Stimulated activated CD4-positive, alpha-beta T cell treated with anti-CD3 and anti-CD28 coated beads, Interleukin-12 subunit alpha, Interleukin-12 subunit beta, amount 100 ng/mL, for 24 hours (primary cell): ENCODE measurements around the gene SP3.

Source experiments
- DNase-seq, 2 experiments: peaks; one replicate each; pipeline ENCODE4 v3.0.0-alpha.2; 2020; ENCODE audit warnings: low read depth in 2 of 2

Gene SP3

DNA sequence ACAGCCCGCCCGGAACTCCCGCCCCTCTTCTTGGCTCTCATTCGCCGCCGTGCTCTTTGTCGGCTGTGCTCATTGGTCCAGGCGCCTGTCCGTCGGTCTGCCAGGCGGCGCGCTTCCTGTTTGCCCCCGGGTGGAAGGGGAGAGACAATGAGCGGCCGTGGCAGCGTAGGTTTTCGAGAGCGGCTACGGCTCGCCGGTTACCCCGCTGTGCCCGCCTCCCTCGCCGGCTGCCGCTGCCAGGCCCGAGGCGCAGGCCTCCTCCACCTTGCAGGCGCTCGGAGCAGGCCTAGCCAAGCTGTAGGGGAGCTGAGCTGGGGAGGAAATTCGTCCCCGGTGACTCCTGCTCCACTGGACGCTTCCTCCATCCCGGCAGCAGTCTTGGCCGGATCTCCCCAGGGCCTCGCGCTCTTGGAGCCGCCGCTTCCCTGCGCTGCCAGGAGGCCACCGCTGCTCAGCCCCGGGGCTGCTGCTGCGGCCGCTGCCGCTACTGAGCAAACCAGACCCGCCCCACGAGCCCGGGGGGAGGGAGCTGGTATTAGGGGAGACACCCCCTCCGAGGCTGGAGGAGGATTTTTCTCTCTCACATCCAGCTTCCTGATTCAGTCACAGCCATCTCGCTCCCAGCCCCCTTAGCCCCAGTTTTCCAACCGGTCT lies at the start of gene SP3:
SP3 (minus strand) TSS at position 2 of the 654 bp plus-strand sequence. CDS start 202 bp downstream, outside the sequence.
- DNase-seq = peak; percentile 92 to 93

DNA sequence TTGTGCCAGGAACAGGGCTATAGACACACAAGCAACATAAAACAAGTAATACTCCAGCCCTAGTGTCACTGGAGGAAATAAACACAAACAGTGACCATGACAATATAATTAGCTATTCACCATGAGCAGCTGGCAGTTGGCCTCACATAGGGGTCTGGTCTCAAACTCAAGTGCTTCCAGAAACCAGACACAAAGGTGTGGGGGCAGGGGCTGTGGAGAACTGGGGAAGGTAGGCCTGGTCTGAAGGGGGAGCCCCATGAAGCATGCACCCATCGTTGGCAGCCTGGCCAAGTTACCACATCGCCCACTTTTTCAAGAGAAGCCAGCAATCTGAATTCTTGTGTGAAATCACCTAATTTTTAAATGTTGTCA lies 49.5 kb upstream of the SP3 start:
- no peak for DNase-seq

DNA sequence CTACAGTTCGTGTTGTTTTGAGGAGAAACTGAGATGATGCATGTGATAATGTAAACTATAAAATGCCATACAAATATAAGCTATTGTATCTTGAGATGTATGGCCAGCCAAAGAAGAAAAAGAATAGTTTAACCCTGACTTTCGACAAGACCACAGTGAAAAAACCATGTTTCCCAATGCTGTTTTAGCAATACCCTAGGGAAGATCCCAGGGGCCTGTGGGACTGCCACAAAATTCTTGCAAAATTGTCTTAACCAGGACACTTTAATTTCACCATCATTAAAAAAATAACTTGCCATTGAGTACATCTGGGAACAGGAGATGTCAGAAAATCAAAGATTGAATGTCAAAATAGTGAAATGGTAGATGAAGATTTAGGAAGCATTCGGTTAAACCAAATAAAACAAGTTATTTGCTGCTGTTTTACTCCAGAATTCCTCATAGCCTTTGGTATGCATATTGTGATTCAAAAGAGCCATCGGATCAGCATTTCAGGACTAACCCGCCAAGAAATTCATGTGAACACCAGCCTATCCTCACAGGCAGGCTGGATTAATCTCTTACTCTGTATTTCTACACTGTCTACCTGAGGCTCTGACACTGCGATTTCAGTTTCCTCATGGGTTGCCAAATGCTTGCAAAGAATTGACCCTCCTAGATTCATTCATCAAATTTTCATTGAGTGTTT lies 49.0 kb upstream of the SP3 start:
- no peak for DNase-seq

DNA sequence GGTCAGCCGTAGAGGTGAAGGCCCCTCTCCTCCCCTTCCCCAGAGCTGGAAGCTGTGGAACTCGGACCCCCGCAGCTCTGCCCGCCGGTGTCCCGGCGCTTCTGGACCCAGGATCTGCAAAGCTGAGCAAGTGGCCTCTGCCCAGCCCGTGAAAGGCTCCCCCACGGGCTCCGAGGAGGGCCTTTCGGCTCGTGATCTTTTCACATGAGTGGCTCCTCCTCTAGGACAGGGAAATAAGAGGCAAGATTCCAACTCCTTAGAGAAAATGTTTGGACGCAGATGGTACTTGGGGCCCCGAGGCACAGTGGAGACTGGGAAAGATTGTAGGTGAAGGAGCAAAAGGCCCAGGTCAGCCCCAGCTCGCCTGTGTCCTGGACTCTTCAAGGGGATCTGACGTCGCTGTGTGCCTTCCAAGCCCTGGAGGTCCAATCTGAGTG lies 48.2 kb upstream of the SP3 start:
- no peak for DNase-seq

DNA sequence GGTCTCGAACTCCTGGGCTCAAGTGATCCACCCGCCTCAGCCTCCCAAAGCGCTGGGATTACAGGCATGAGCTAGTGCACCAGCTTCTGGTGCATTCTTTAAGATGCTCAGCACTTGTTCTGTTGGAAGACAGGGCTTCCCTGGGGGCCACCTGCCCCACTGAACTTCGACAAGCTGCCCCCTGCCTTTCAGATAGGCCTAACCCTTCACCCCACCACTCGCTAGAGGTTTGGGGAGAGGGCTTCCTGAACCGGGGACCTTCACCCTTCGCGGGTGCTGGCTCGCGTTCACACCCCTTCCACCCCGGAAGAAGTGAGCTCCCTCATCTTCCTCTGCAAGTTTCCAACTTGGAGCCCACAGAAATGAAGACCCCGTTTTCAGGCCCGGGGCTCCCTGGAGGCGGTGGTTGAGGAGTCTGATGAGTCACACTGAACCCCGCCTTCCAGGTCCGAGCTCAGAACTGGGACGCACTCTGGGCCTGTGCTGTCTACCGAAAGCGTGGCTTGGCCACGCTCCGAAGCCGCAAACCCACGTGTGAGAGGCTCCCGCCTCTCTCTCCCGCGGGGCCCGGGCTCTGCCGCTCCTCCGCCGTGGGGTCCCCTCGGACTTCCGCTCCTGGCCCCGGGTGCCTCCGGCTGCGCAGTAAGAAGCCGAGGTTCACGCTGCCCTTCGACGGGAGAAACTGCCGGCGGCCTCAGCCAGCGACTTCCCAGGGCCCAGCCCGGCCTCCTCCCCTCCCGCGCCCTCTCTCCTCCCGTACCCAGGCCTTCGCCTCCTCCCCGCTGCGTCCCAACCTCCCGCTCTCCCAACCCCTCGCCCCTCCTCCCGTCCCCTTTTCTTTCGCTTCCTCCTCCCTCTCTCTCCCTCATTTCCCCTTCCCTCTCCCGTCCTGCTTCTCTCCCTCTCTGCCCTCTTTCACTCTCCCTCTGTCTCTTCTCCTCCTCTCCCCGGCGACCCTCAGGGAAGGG lies 47.5 kb upstream of the SP3 start:
- DNase-seq = peak in 1 of 2 experiments; percentile 10

DNA sequence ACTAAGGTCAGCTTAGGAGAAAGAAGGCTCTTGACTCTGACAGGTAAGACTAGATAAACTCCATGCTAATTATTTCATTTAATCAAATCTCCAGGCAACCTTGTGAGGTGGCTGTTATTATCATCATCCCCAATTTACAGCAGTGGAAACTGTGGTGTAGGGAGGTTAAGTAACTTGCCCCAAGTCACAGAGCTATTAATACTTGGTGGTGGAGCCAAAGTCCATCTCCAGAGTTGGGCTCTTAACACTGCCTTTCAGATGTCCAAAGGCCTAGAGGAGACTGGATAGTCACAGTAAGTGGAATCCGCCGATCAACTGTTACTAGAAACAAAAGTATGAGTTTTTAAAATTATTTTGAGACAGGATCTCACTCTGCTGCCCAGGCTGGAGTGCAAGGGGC lies 46.6 kb upstream of the SP3 start:
- DNase-seq = no peak

DNA sequence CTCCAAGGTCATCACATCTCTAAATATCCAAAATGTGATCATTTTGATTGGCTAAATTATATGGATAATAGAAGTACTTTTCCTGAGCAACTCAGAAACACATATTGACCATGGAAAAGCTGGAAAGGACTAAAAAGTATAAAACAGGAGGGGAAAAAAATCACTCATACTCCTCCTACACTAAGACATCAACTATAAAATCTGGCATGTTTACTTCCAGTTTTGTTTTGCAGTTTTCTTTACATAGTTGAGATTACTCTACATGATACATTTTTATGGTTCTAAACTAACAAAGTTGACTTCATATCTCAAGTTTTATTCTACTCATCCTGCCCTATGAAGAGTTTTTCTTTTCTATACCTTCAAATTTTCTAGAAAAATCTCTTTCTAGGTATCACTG lies 46.0 kb upstream of the SP3 start:
- DNase-seq = no peak

DNA sequence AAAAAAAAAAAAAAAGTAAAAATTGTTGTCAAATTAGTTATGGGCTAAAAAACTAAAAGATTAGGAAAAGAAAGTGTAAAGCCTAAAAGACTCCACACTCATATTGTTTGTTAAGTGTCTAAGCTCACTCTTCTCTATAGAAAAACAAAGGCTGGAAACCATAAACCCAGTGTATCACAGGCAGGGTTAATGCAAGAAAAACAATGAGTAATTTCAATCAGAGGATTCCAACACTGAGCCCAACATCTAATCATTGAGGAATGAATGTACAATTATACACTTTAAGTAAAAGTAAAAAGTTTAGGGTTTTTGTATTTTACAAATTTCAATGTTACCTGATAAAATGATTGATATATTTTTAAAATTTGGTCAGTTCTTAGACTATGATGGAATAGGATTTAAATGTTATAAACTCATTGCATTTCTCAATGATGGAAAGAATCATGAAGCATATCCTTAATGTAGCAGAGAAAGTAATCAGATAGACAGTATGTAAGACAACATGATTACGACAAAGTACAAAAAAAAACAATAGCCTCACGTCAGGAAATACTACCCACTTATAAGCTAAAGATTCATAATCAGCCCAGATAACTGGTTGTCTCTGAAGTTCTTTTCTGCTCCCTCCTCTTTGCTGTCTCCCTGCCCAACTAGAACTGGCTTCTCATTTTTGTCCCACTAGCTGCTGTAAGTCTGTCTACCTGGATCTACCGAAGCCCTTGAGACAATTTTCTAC lies 44.5 kb upstream of the SP3 start:
- DNase-seq = no peak

DNA sequence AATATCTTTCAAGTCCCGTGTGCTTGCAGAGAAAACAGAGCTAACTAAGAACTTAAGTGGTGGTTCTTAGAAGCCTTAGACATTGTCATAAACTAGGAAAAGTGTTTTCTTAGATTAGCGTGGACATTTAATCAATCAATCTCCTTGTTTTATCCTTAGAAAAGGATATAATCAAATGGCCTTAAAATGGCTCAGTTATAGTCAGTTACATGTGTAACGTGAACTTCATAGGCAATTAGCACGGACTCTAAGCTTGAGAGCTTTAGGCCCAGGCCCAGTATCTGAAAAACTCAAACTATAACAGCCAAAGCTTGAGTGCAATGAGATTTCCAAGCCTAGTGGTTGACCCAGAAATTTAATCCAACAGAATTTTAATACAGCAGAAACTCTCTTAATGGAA lies 43.5 kb upstream of the SP3 start:
- DNase-seq = no peak

DNA sequence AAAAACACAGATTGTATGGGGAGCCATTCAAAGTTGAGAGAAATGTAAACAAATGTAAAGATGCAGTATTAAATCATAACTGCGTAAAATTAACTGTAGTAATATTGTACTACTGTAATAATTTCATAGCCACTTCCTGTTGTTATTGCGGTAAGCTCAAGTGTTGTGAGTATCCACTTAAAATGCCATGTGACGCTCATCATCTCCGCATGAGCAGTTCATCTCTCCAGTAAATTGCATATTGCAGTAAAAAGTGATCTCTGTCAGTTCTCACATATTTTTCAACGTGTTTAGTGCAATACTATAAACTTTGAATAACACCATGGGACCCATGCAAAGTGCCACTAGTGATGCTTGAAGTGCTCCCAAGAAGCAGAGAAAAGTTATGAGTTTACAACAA lies 41.8 kb upstream of the SP3 start:
- no peak for DNase-seq

DNA sequence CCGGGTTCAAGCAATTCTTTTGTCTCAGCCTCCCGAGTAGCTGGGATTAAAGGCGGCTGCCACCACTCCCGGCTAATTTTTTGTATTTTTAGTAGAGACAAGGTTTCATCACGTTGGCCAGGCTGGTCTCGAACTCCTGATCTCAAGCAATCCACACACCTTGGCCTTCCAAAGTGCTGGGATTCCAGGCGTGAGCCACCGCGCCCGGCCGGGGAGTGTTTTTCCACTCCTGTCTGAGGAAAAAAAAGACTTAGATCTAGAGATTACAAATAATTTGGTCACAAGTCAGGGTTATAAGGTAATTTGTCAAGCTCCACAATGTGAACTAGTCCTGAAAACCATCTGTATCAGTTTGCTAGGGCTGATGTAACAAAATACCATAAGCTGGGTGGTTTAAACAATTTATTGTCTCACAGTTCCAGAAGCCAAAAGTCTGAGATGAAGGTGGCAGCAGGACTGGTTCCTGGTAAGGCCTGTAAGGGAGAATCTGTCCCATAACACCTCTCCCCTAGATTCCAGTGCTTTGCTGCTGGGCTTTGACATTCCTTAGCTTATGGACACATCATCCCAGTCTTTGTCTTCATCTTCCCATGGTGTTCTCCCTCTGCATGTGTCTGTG lies 40.7 kb upstream of the SP3 start:
- DNase-seq = no peak

DNA sequence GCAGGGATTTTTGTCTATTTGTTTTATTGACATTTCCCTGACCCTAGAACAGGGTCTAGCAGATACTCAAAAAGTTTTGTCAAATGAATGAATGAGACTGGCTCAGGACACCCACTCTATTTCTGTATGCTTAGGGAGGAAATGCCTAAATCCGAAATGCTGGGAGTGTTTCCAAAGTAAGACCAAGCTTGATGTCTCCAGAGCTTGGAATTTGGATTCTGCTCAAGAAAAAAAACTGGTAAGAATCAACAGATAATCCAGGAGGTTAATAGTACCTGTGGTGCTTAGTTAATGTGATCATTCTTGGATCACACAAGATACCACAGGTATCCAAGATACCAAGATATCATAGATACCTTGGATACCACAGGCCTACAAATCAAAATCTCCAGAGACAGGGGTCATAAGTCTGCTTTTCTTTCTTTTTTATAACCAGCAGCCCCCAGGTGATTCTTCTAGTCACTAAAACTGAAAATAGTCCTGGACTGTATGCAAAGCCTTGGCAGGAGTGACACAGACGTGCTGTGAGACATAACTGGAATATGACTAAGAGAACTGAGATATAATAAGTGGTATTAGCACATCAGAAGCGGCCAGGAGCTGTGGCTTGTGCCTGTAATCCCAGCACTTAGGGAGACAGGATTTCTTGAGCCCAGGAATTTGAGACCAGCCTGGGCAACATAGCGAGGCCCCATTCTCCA lies 39.9 kb upstream of the SP3 start:
- peak in 1 of 2 experiments; percentile 15 for DNase-seq

DNA sequence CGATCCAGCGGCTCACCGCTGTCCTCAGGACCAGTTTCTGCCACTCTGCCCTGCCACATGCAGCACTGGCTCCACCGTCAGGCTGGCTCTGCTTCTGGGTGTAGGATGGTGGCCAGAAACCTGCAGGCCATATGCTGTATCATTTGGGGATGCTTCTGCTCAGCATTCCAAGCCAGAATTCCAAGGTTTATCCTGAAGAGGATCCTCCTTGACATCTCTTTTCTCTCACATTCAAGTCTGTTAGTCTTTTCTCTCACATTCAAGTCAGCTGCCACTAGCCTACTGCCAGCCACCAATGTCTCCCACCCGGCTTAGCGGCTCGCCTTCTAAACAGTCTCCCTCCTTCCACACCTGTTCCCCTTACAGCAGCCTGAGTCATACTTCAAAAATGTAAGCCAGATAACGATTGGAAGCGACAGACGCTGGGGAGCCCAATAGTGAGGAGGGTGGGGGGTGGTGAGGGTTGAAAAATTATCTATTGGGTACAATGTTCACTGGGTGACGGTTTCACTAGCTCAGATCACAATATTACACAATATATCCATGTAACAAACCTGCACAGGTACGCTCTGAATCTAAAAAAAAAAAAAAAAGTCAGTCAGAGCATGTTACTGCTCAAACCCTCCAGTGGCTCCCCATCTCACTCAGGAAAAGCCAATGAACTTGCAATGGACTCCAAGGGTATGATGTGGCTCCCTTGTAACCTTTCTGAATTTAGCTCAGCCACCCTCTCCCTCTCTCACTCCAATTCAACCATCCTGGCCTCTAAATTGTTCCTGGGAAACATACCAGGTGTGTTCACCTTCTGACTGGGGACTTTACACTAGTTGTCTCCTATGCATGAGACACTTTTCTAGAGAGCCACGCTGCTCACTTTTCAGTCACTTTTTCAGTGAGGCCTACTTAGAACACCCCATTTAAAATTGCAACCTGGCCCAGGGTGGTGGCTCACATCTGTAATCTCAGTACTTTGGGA lies 38.8 kb upstream of the SP3 start:
- DNase-seq = no peak

DNA sequence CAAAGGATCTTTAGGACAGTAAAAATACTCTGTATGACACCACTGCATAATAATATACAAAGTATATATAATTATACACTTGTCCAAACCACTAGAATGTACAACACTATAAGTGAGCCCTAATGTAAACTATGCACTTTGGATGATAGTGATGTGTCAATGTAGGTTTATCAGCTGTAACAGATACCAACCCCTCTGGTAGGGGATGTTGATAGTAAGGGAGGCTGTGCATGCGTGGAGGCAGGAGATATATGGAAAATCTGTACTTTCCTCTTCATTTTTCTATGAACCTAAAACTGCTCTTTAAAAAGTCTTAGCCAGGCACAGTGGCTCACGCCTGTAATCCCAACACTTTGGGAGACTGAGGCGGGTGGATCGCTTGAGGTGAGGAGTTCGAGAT lies 37.5 kb upstream of the SP3 start:
- DNase-seq = no peak

DNA sequence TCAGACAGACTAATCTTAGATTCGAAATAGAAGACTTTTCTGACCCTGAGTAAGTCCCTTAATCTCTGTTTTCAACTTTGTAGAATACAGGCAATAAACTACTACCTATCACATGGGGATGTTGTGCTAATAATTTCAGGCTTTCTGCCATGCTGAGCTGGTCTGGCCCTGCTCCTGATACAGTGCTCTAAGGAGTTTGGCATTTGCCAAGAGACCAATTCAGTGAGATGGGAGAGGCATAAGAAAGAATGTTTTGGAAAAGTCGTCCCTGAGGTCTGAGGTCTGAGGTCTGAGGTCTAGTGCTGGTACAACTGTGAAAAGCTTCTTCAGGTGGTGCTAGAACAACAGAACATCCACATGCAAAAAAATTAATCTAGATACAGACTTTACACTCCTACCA lies 35.9 kb upstream of the SP3 start:
- no peak for DNase-seq

DNA sequence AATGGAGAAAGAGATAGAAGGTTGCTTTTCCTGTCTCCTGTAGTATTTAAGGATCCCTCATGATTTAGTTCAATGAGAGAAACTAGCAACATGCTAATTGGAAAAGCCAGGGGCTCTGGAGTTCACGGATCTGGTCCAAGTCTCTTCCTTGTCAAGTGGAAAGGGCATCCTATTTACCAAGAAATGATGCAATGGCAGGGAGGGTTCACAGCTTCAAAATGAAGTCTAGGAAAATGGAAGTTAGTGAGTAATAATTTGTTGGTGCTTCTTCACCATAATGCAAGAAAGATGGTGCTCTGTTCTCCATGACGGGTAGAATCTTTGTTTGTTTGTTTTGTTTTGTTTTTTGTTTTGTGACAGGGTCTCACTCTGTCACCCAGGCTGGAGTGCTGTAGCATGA lies 34.6 kb upstream of the SP3 start:
- no peak for DNase-seq

DNA sequence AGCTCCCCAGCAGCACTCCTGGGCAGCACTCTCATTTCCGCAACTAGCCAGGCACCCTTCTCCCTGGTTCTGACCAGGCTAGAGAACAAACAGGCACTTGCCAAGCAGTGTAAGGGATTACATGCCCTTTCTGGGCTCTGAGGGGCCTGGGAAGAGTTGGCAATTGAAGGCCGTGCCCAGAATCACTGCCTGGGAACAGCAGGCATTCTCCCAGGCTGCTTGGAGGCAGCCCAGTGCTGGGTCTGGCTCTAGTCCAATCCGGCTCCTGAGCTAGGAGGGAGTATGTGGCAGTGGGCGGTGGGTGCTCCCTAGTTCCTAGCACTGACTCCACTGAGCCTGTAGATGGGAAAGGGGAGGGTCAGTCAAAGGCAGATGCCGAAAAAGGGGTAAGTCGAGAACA lies 34.1 kb upstream of the SP3 start:
- DNase-seq = no peak

DNA sequence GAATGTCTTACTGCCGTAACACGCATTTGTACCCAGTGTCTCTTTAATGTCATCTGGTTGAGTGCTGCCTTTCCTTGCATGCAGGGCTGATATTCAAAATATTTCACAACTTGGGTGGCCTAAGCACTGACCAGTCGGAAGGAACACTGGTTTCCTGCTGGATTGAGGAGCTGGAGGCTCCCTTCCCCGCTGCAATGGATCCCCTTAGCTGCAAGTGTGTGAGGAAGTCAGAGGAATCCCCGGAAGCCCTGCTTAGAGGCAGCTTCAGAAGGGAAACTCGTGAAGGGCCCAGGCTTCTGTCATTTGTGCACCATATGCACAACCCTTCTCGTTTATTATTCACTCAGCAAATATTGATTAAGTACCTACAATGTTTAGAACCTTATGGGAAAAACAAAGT lies 33.2 kb upstream of the SP3 start:
- DNase-seq = no peak

DNA sequence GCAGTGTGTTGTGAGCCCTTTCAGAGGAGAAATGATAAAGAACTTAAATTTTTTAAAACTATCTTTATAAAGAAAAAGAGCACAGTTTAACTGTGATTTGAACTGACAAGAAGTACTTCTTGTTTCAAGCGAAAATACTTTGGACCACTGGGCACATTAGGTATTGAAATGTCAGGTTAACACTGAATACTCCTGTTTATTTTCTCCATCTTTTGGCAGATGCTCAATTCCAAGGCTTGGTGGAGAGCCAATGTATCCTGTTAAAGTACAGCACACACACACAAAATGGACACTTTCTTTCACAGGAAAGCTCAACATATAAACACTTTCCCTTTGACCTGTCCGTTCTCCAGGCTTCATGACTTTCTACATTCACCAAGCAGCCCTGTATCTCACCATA lies 32.6 kb upstream of the SP3 start:
- DNase-seq = no peak

DNA sequence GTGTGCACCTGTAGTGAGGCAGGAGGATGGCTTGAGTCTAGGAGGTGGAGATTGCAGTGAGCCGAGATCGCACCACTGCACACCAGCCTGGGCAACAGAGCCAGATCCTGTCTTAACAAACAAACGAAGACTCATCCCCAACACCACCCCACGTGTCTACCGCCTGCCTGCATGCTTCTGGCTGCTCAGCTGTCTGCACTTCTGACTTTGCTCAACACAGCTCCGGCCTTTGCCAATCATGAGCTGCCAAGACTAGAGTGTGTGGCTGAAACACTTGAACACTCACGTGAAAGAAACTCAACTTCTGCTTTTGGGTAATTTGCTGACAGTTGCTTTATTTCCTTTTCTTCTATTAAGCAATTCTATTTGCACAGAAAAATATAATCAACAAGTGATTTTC lies 32.1 kb upstream of the SP3 start:
- no peak for DNase-seq
